ENCODE measurements around the gene KRT37.

Gene KRT37

GRCh38 chr17:41411072-41411840, 13.1 kb downstream of the KRT37 start:
- H3K4me3 ChIP-seq (ENCODE audit: low read length) = no peak overlapping the region
- TF ChIP-seq, protein P1, sequence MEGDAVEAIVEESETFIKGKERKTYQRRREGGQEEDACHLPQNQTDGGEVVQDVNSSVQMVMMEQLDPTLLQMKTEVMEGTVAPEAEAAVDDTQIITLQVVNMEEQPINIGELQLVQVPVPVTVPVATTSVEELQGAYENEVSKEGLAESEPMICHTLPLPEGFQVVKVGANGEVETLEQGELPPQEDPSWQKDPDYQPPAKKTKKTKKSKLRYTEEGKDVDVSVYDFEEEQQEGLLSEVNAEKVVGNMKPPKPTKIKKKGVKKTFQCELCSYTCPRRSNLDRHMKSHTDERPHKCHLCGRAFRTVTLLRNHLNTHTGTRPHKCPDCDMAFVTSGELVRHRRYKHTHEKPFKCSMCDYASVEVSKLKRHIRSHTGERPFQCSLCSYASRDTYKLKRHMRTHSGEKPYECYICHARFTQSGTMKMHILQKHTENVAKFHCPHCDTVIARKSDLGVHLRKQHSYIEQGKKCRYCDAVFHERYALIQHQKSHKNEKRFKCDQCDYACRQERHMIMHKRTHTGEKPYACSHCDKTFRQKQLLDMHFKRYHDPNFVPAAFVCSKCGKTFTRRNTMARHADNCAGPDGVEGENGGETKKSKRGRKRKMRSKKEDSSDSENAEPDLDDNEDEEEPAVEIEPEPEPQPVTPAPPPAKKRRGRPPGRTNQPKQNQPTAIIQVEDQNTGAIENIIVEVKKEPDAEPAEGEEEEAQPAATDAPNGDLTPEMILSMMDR (conservative IDR thresholded peaks at IDR 0.05; ENCODE audit: low read depth, low read length) = no peak
- no peak for DNase-seq (ENCODE audit: low read depth)

DNA sequence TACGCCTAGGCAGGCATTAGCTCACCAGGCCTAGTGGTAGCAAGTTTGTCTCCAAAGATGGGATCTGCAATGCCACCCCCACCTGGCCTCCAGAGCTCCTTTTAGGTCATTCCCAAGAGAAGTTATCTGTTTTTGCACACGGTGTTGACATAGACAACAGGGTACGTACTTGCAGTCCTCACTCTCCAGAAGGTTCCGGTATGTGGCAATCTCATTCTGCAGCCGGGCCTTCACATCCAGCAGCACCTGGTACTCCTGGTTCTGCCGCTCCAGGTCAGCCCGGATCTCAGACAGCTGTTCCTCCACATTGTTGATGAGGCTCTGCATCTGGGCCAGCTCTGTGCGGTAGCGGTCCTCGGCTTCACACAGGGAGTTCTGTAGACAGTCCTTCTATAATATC, 17.2 kb downstream of the KRT37 start:
- no peak overlapping the region for H3K4me3 ChIP-seq (ENCODE audit: low read length)
- TF ChIP-seq, protein P1 (conservative IDR thresholded peaks at IDR 0.05; ENCODE audit: low read depth, low read length) = no peak
- DNase-seq (ENCODE audit: low read depth) = no peak

- H3K4me3 ChIP-seq (ENCODE audit: low read length) = no peak overlapping the region
- TF ChIP-seq, protein P1 (conservative IDR thresholded peaks at IDR 0.05; ENCODE audit: low read depth, low read length) = peak; percentile 13
- no peak for DNase-seq (ENCODE audit: low read depth)
Observed at GRCh38 chr17:41406205-41406604, 18.2 kb downstream of the KRT37 start.

GRCh38 chr17:41404024-41404671, 20.2 kb downstream of the KRT37 start:
- no peak overlapping the region for H3K4me3 ChIP-seq (ENCODE audit: low read length)
- TF ChIP-seq, protein P1 (conservative IDR thresholded peaks at IDR 0.05; ENCODE audit: low read depth, low read length) = no peak
- DNase-seq (ENCODE audit: low read depth) = peak; percentile 88

- no peak for DNase-seq (ENCODE audit: low read depth)
- TF ChIP-seq, protein P1 (conservative IDR thresholded peaks at IDR 0.05; ENCODE audit: low read depth, low read length) = no peak
- no peak overlapping the region for H3K4me3 ChIP-seq (ENCODE audit: low read length)
Observed at GRCh38 chr17:41403404-41404023, 20.9 kb downstream of the KRT37 start.

DNA sequence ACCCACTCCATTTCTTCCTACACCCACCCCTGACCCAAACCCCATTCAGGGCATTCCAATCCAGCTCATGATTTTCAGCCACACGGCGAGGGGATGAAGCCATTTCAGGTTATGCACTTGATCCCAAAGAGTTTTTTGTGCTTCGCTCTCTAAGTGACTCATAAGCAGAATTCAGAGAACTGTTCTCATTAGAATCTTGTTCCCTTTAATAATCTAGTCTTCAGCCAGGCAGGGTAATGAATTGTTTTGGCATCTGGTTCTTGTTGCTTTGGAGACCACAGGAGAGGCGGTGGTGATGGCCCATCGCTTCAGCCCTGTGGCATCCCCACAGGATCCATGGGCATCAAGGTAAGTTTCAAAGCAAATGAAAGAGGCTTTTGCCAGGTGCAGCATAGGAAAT, 22.2 kb downstream of the KRT37 start:
- TF ChIP-seq, protein P1 (conservative IDR thresholded peaks at IDR 0.05; ENCODE audit: low read depth, low read length) = no peak

More for the DNA sequence above, 22.2 kb downstream of the KRT37 start:
- no peak overlapping the region for H3K4me3 ChIP-seq (ENCODE audit: low read length)
- peak; percentile 37 for DNase-seq (ENCODE audit: low read depth)
